GM21360 (cell line): ENCODE results near the gene LDB2.

Source experiments
- ATAC-seq: cut with Tn5 transposase; IDR thresholded peaks from one replicate; pipeline ENCODE4 v1.9.1; 2021; ENCODE audit warnings: mild to moderate bottlenecking, moderate library complexity; ENCODE audit not compliant: unreplicated experiment

Gene LDB2

GRCh38 chr4:16844816-16845586 is 53.4 kb downstream of the LDB2 start:
- no peak for ATAC-seq

GRCh38 chr4:16843831-16844508 is 54.5 kb downstream of the LDB2 start:
- ATAC-seq: no peak

- ATAC-seq: no peak
Observed at GRCh38 chr4:16838226-16838875, 60.1 kb downstream of the LDB2 start.

- no peak for ATAC-seq
Observed at GRCh38 chr4:16837475-16837874, 61.0 kb downstream of the LDB2 start.

- no peak for ATAC-seq
Observed at GRCh38 chr4:16836324-16836723, 62.1 kb downstream of the LDB2 start.

- ATAC-seq: no peak
Observed at GRCh38 chr4:16835597-16836247, 62.7 kb downstream of the LDB2 start.

GRCh38 chr4:16834814-16835213 is 63.6 kb downstream of the LDB2 start:
- ATAC-seq: no peak

- no peak for ATAC-seq
Observed at GRCh38 chr4:16833722-16834121, 64.7 kb downstream of the LDB2 start.

- ATAC-seq: no peak
Observed at GRCh38 chr4:16830081-16830480, 68.4 kb downstream of the LDB2 start.

GRCh38 chr4:16827794-16828724 is 70.4 kb downstream of the LDB2 start:
- no peak for ATAC-seq

- ATAC-seq: no peak
Observed at GRCh38 chr4:16827045-16827444, 71.4 kb downstream of the LDB2 start.

- no peak for ATAC-seq
Observed at GRCh38 chr4:16826406-16826910, 72.0 kb downstream of the LDB2 start.

- no peak for ATAC-seq
Observed at GRCh38 chr4:16824278-16824806, 74.1 kb downstream of the LDB2 start.

- no peak for ATAC-seq
Observed at GRCh38 chr4:16820329-16820728, 78.1 kb downstream of the LDB2 start.

- no peak for ATAC-seq
Observed at GRCh38 chr4:16819652-16820051, 78.8 kb downstream of the LDB2 start.

- ATAC-seq: no peak
Observed at GRCh38 chr4:16818005-16818404, 80.4 kb downstream of the LDB2 start.

- no peak for ATAC-seq
Observed at GRCh38 chr4:16817286-16817685, 81.2 kb downstream of the LDB2 start.

GRCh38 chr4:16814361-16814760 is 84.1 kb downstream of the LDB2 start:
- no peak for ATAC-seq

GRCh38 chr4:16812041-16812440 is 86.4 kb downstream of the LDB2 start:
- ATAC-seq: no peak

GRCh38 chr4:16809943-16810342 is 88.5 kb downstream of the LDB2 start:
- ATAC-seq: no peak
